ENCODE measurements around the gene USP3. TPM values are rescaled to one million over a fixed set of nuclear protein-coding genes. Genes with fewer than 3 reads are reported as not detected.

The USP3 gene
- total RNA-seq, 4 donors from 2014 or later: 36.6 to 50.3 (median 45.5) TPM

DNA sequence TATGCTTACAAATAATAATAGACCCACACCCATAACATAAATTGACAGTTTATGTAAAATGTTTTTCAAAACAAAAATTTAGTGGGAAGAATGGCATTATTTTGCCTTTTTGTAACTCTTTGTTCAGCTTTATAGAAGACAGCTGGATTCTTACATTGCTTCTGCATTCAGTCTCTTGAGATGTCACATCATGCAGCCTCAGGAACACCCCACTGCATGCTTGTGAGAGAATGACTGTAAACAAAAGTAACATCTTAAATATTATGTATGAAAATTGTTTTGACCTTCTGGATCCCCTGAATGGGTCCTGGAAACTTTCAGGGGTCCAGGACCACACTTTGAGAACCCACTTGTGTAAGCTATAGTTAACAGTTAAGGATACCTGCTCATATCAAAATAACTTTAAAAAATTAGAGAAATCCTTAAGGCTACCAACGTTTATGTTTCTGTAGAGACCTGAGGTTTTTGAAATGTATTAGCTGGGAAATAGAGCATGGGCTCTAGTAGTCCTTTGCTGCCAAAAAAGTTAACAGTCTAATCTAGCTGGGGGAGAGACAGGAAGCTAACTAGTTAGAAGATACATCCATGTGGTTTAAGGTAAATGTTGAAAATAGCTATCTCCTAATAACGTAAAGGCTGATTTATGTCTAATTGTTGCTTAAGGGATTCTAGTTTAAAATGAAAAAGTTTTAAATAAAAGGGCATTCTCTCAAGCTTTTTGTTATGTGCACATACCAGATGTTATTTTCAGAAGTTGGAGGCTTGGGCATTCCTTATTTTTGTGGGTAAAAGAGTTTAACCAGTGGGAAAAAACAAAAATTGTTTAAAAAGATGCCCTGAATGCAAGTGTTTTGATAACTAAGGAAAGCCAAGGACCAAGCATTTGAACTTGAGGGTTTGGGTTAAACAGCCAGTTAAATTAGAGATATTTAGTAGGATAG is 3.8 kb downstream of the USP3 start:
- Histone ChIP-seq H3K36me3 (no peaks in the 10 kb centered on the region), H3K4me1 (peaks cover 13 to 78% (median 26%) of the 10 kb centered on the region in 3 donors), H3K4me3 (no peak overlapping the region), H3K27ac (peak overlapping the region in 3 of 4 donors; percentile 11 to 29 (median 27)), H3K9me3 (no peaks in the 10 kb centered on the region), H3K27me3 (no peaks in the 10 kb centered on the region)
- no peak for ATAC-seq
- WGBS, 2 donors (ENCODE audit: low coverage in 1 of 2): 26 to 31% methylated on average over 2 of the region's 2 CpGs
- TF ChIP-seq POLR2A (IDR thresholded peaks at IDR 0.05) (no peak), POLR2AphosphoS5 (IDR thresholded peaks at IDR 0.05) (no peak)

DNA sequence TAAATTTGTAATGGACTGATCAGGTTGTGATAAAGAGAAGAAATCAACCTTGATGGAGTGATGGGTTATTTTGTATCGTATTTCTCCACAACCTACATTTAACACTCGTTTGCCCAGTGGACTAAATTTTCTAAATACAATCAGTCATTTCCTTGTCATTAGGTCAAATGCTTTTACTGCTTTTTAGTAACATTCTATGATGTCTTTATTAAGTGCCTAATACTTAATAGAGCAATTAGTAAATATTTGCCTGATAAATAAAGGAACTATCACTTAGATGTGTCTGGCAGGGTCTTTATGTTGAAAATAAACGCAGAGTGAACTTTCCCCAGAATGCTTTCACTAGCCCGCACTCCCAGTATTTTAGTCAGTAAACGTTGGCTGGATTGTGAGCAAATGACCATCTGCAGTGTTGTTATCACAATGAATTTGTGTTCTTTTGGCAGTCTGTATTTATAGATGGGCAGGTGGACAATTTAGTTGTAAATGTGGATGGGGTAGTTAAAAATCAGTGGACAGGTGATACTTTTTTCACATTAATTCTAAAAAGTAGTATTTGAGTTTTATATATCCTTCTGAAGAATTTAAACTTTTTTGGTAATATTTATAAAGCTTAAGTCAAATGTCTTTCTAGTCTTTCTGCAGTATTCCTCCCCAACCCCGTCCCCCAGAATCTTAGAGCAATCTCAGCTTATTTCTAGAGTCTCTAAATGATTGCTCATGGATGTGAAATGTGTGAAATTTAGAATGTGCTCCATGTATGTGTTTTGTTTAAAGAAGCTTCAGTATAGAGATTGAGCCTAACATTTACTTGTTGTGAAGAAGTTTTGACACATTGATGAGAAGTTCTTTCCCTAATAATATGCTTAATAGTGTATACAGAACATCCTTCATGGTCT is 4.9 kb downstream of the USP3 start:
- peaks cover 14 to 80% (median 20%) of the 10 kb centered on the region in 3 donors for H3K4me1 ChIP-seq
- 63 to 66% methylated on average over 6 of the region's 6 CpGs for WGBS, 2 donors (ENCODE audit: low coverage in 1 of 2)
- peak overlapping the region in 2 of 4 donors; percentile 29 to 32 for H3K27ac ChIP-seq
- no peak overlapping the region for H3K4me3 ChIP-seq
- TF ChIP-seq EP300 (IDR thresholded peaks at IDR 0.05): no peak
- no peak for TF ChIP-seq POLR2A (IDR thresholded peaks at IDR 0.05)
- no peak for TF ChIP-seq POLR2AphosphoS5 (IDR thresholded peaks at IDR 0.05)
- TF ChIP-seq, protein P1, sequence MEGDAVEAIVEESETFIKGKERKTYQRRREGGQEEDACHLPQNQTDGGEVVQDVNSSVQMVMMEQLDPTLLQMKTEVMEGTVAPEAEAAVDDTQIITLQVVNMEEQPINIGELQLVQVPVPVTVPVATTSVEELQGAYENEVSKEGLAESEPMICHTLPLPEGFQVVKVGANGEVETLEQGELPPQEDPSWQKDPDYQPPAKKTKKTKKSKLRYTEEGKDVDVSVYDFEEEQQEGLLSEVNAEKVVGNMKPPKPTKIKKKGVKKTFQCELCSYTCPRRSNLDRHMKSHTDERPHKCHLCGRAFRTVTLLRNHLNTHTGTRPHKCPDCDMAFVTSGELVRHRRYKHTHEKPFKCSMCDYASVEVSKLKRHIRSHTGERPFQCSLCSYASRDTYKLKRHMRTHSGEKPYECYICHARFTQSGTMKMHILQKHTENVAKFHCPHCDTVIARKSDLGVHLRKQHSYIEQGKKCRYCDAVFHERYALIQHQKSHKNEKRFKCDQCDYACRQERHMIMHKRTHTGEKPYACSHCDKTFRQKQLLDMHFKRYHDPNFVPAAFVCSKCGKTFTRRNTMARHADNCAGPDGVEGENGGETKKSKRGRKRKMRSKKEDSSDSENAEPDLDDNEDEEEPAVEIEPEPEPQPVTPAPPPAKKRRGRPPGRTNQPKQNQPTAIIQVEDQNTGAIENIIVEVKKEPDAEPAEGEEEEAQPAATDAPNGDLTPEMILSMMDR (IDR thresholded peaks at IDR 0.05): no peak
- H3K27me3 ChIP-seq: no peaks in the 10 kb centered on the region
- no peaks in the 10 kb centered on the region for H3K36me3 ChIP-seq
- ATAC-seq: no peak
- H3K9me3 ChIP-seq: no peaks in the 10 kb centered on the region

DNA sequence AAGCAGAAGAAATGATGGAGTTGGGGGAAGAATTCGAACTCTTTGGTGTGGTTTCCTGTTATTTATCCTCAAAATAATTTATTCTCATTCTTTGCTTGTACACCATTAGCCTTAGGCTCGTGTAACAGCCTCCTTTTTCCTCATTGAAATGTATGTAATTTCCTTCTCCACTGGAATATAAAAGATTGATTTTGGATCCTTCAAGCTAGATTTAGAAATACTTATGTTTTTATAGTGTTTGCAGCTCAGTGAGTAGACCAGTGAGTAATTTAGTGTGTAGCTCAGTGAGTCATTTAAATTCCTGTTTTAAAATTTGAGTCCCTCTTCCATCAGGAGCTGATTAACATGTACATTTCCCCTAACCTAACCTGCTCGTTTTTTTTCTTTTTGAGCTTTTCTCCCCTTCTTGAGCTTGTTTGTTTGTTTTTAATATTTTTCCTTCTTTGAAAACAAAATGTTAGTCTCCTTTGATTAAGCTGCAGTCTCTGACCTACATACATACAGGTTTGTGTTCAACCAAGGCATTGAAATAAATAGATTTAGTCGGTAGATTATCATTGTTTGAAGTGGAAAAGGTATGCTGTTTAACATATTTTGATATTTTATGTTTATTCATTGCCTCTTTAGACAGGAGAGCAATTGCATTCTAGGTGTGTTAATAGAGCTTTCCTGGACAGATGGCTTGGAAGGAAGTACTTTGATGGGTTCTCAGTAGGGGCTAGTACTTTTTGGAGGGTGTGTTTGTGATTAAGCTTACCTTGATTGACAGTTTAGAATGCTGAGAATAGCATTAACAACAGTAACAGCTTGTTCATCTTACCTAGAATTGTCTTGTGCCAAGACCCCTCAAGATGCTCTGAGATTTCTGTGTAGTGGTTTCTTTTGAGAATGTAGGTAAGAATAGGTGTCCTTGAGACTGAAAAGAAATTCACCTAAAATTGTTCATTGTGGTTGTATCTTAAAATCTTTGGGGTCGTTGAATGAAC is 5.9 kb downstream of the USP3 start:
- TF ChIP-seq POLR2A (IDR thresholded peaks at IDR 0.05) (no peak), EP300 (IDR thresholded peaks at IDR 0.05) (no peak), POLR2AphosphoS5 (IDR thresholded peaks at IDR 0.05) (no peak)
- TF ChIP-seq, protein P1 (IDR thresholded peaks at IDR 0.05): no peak
- WGBS, 2 donors (ENCODE audit: low coverage in 1 of 2): 32 to 42% methylated on average over 5 of the region's 5 CpGs
- Histone ChIP-seq H3K4me1 (peaks cover 22 to 90% (median 24%) of the 10 kb centered on the region in 3 donors), H3K9me3 (no peaks in the 10 kb centered on the region), H3K4me3 (no peak overlapping the region), H3K27ac (peak overlapping the region in 2 of 4 donors; percentile 29 to 32), H3K27me3 (no peaks in the 10 kb centered on the region), H3K36me3 (no peaks in the 10 kb centered on the region)
- no peak for ATAC-seq

DNA sequence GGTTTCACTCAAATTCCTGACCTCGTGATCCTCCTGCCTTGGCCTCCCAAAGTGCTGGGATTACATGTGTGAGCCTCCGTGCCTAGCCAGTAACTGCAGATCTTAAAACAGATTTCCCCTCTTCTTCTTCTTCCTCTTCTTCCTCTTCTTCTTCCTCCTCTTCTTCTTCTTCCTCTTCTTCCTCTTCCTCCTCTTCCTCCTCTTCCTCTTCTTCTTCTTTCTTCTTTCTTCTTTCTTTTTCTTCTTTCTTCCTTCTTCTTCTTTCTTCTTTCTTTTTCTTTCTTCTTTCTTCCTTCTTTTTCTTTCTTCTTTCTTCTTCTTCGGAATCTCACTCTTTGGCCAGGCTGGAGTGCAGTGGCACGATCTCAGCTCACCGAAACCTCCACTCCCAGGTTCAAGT is 7.8 kb downstream of the USP3 start:
- WGBS, 2 donors (ENCODE audit: low coverage in 1 of 2): 76 to 93% methylated on average over 5 of the region's 5 CpGs
- Histone ChIP-seq H3K4me3 (no peak overlapping the region), H3K27ac (no peak overlapping the region), H3K4me1 (peaks cover 26 to 91% (median 29%) of the 10 kb centered on the region in 3 donors), H3K36me3 (no peaks in the 10 kb centered on the region), H3K27me3 (no peaks in the 10 kb centered on the region), H3K9me3 (no peaks in the 10 kb centered on the region)
- ATAC-seq: no peak
- TF ChIP-seq EP300 (IDR thresholded peaks at IDR 0.05): no peak
- no peak for TF ChIP-seq POLR2AphosphoS5 (IDR thresholded peaks at IDR 0.05)
- TF ChIP-seq, protein P1 (IDR thresholded peaks at IDR 0.05): no peak
- no peak for TF ChIP-seq POLR2A (IDR thresholded peaks at IDR 0.05)

All from gastroesophageal sphincter (tissue), 4 donors.